Parathyroid adenoma (tissue), 2 donors: Measurements from ENCODE around the gene CCDC127.

Source experiments
- H2AFZ ChIP-seq: fragments of 300-600 bp; sonication (generic); one replicate; pipeline ENCODE4 v1.7.0; 2017; ENCODE audit warnings: antibody characterized with exemption, mild to moderate bottlenecking
- H3K27ac ChIP-seq: fragments of 300-600 bp; sonication (generic); one replicate; pipeline ENCODE4 v1.7.0; 2017
- H3K27me3 ChIP-seq: fragments of 300-600 bp; sonication (generic); one replicate; pipeline ENCODE4 v1.7.0; 2017; ENCODE audit warnings: low read length; ENCODE audit not compliant: control insufficient read depth, insufficient read depth
- H3K36me3 ChIP-seq: fragments of 300-600 bp; sonication (generic); one replicate; pipeline ENCODE4 v1.7.0; 2017; ENCODE audit warnings: low read length; ENCODE audit not compliant: control insufficient read depth, insufficient read depth
- H3K4me1 ChIP-seq: fragments of 300-600 bp; sonication (generic); one replicate; pipeline ENCODE4 v1.7.0; 2017; ENCODE audit warnings: control low read depth
- H3K4me2 ChIP-seq: fragments of 300-600 bp; sonication (generic); one replicate; pipeline ENCODE4 v1.7.0; 2017; ENCODE audit warnings: low read length
- H3K4me3 ChIP-seq: fragments of 300-600 bp; sonication (generic); one replicate; pipeline ENCODE4 v1.7.0; 2017; ENCODE audit warnings: low read depth, low read length
- H3K79me2 ChIP-seq: fragments of 300-600 bp; sonication (generic); one replicate; pipeline ENCODE4 v1.7.0; 2017; ENCODE audit warnings: control low read depth
- H3K9ac ChIP-seq: fragments of 300-600 bp; sonication (generic); one replicate; pipeline ENCODE4 v1.7.0; 2017; ENCODE audit warnings: mild to moderate bottlenecking
- H3K9me3 ChIP-seq: fragments of 300-600 bp; sonication (generic); one replicate; pipeline ENCODE4 v1.7.0; 2017; ENCODE audit warnings: low read length; ENCODE audit not compliant: control insufficient read depth
- CTCF ChIP-seq: fragments of 300-600 bp; sonication (generic); IDR thresholded peaks from one replicate; pipeline ENCODE4 v1.7.0; 2017; ENCODE audit warnings: antibody characterized with exemption, mild to moderate bottlenecking
- donor health status: primary hyperparathyroidism.

Gene CCDC127

GRCh38 chr5:163338-163620 is 54.7 kb downstream of the CCDC127 start:
- Histone ChIP-seq H3K36me3 (no peaks in the 10 kb centered on the region), H3K4me3 (no peak overlapping the region), H3K4me1 (no peaks in the 10 kb centered on the region), H3K9ac (no peak overlapping the region), H3K79me2 (no peaks in the 10 kb centered on the region), H3K4me2 (no peak overlapping the region), H3K27me3 (no peaks in the 10 kb centered on the region), H3K9me3 (no peaks in the 10 kb centered on the region), H3K27ac (no peak overlapping the region), H2AFZ (no peak overlapping the region)
- no peak for TF ChIP-seq CTCF

DNA sequence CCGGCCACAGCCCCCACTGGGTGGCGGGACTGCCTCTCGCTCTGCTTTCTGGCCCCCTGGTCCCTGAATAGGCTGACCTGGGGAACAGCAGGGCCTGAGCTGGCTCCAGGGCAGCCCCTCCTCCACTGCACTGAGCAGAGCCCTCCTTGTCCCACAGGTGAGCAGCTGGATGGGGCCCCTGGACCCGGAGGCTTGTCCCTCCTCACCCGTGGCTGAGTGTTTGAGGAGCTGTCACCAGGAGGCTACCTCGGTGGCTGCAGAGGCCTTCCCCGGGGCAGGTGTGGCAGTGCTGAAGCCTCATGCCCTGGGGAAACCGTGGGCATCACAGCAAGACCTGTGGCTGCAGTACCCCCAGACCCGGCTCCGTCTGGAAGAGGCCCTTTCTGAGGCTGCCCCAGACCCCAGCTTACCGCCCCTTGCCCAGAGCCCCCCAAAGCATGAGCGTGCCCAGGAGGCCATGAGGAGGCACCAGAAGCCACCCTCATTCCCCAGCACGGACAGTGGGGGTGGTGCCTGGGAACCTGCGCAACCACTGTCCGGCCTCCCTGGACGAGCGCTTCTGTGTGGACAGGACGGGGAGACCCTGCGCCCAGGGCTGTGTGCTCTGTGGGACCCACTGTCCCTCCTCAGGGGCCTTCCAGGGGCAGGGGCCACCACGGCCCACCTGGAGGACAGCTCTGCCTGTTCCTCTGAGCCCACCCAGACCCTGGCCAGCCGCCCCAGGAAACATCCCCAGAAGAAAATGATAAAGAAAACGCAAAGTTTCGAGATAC is 55.2 kb downstream of the CCDC127 start:
- Histone ChIP-seq H2AFZ (no peak overlapping the region), H3K9me3 (no peaks in the 10 kb centered on the region), H3K79me2 (no peaks in the 10 kb centered on the region), H3K36me3 (no peaks in the 10 kb centered on the region), H3K4me2 (no peak overlapping the region), H3K27ac (no peak overlapping the region), H3K27me3 (no peaks in the 10 kb centered on the region), H3K4me1 (no peaks in the 10 kb centered on the region), H3K4me3 (no peak overlapping the region), H3K9ac (no peak overlapping the region)
- TF ChIP-seq CTCF: no peak

- H3K36me3 ChIP-seq: no peaks in the 10 kb centered on the region
- no peak overlapping the region for H3K4me3 ChIP-seq
- no peak overlapping the region for H3K27ac ChIP-seq
- no peaks in the 10 kb centered on the region for H3K27me3 ChIP-seq
- no peaks in the 10 kb centered on the region for H3K79me2 ChIP-seq
- H2AFZ ChIP-seq: no peak overlapping the region
- no peak overlapping the region for H3K4me2 ChIP-seq
- H3K4me1 ChIP-seq: no peaks in the 10 kb centered on the region
- TF ChIP-seq CTCF: no peak
- H3K9me3 ChIP-seq: no peaks in the 10 kb centered on the region
- H3K9ac ChIP-seq: no peak overlapping the region
These were observed 55.8 kb downstream of the CCDC127 start for GRCh38 chr5:162190-162564.

- Histone ChIP-seq H3K27me3 (no peaks in the 10 kb centered on the region), H3K79me2 (no peaks in the 10 kb centered on the region), H3K27ac (no peak overlapping the region), H3K4me1 (no peaks in the 10 kb centered on the region), H3K9me3 (no peaks in the 10 kb centered on the region), H3K36me3 (no peaks in the 10 kb centered on the region), H2AFZ (no peak overlapping the region), H3K4me3 (no peak overlapping the region), H3K9ac (no peak overlapping the region), H3K4me2 (no peak overlapping the region)
- no peak for TF ChIP-seq CTCF
These were observed 56.2 kb downstream of the CCDC127 start for GRCh38 chr5:161803-162110.
